NCI-H69 (cell line): Measurements from ENCODE around the gene DEK.
A peak's percentile ranks its signal among the peaks of the same experiment; 100 is the strongest.
"Not testable (repeated sequence)": the region's sequence is repeated elsewhere in the genome, so short reads cannot be mapped to it uniquely, and the experiment has no call there.

Source experiments
- DNase-seq: peaks from one replicate; lab custom pipeline; 2025; lab: John Stamatoyannopoulos, UW

Gene DEK, protein sequence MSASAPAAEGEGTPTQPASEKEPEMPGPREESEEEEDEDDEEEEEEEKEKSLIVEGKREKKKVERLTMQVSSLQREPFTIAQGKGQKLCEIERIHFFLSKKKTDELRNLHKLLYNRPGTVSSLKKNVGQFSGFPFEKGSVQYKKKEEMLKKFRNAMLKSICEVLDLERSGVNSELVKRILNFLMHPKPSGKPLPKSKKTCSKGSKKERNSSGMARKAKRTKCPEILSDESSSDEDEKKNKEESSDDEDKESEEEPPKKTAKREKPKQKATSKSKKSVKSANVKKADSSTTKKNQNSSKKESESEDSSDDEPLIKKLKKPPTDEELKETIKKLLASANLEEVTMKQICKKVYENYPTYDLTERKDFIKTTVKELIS

DNA sequence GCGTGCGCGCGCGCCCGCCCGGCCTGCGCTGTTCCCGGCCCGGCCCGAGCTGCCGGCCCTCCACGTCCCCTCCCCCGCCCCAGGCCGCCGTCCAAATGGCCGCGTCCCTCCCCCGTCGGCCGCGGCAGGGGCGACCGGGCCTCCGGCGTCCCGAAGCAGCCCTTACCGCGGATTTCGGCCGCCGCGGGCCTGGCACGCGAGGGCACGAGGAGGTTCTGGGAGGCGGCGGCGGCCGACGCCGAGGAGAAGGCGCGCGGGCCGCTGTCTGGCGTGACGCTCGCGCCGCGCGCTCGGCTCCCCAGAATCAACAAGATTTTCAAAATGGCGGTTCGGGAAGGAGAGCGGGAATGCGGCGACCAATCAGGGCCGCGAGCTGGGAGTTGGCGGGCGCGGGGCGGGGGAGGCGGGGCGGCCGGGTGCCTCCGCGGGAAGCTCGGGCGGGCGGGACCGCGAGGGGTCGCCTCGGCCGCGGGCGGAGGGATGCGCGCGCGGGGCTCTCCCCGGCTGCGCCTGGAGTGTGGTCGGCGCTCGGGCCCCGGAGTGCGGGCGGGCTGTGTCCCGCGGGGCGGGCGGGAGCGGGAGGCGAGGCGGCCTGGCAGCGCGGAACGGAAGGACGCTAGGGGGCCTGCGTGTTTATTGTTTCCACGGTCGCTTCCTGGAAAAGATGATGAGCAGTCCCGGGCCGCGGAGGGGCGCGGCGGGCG lies at the start of gene DEK:
Gene DEK (minus strand): TSS at position 312 of the 704 bp plus-strand sequence. CDS start 543 bp downstream, outside the sequence.
- DNase-seq, result peak; percentile 98

DNA sequence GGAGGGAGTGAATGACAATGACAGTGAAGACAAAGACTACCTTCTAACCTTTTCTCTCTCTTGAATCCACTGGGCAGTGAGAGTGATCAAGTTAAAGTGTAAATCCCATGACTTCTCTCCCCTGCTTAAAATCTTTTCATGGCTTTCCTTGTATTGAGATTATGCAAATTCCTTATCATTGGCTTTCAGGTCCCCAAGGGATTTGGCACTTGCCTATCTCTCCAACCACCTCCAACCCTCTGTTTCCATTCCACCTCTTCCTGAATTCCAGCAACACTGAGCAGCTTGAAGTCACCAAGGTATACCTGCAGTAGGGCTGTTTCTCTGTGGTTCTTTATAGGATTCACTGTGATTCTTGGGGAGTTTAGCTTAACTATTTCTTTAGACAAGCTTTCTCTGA lies 48.0 kb upstream of the DEK start:
- no peak for DNase-seq

DNA sequence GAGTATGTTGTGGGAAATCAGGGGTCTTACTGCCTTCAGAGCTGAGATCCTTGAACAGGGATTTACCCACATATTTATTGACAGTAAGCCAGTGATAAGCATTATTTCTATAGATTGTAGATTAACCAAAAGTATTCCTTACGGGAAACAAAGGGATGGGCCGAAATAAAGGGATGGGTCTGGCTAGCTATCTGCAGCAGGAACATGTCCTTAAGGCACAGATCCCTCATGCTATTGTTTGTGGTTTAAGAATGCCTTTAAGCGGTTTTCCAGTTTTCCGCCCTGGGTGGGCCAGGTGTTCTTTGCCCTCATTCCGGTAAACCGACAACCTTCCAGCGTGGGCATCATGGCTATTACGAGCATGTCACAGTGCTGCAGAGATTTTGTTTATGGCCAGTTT lies 45.7 kb upstream of the DEK start:
- DNase-seq, result not testable (repeated sequence)

DNA sequence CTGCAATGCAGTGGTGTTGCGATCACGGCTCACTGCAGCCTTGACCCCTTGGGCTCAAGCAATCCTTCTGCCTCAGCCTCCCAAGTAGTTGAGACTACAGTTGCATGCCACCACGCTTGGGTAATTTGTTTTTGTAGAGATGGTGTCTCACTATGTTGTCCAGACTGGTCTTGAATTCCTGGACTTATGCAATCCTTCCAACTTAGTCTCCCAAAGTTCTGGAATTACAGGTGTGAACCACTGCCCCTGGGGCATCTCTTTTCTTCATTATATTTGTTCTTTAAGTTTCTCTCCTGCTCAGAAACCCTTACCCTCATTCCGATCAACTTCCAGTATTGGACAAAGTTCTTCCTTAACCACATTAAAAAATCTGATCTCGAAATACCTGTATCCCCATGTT lies 44.7 kb upstream of the DEK start:
- DNase-seq, result no peak

DNA sequence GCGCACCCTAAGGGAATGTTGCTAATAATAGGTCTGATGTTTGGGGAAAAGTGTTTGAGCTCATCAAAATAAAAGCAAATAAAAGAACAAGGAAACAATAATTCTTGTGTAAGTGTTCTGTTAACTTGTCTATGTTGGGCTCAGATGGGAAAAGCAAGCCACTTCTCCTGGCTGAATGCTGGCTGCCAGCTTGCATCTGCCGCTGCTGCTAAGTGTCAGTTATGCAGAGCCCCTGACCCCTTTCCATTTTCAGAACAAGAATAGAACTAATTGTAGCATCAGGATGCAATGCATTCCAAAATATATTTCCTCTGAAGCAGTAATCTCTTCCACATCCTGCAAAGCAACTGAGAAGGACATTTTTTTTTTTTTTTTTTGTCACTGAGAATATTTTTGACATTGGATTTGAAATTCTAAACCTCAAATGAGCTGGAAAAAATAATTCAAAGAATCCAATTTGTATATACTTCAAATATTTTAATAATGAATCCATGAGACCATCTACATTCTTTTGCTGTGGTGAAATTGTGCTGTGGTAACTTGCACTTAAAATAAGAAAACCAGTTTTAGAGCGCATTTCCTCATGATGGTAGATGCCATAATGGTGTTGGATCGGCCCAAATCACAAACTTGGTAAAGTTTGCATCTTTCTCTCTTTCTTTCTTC lies 43.9 kb upstream of the DEK start:
- peak; percentile 35 for DNase-seq

DNA sequence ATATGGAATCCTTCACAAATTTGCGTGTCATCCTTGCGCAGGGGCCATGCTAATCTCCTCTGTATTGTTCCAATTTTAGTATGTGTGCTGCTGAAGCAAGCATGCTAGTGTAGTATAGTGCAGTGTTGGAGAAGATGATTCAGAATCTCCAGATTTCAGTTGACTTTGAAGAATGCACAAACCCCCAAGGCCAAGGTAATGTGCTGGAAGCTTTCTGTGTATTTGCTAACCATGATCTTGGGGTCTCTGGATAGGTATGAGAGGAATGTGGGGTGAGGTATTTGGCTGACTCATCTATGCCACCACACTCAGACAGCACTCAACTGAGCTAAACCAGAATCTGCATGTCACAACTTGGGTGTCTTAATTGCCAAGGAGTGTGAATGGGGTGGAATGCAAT lies 42.6 kb upstream of the DEK start:
- DNase-seq, result no peak

DNA sequence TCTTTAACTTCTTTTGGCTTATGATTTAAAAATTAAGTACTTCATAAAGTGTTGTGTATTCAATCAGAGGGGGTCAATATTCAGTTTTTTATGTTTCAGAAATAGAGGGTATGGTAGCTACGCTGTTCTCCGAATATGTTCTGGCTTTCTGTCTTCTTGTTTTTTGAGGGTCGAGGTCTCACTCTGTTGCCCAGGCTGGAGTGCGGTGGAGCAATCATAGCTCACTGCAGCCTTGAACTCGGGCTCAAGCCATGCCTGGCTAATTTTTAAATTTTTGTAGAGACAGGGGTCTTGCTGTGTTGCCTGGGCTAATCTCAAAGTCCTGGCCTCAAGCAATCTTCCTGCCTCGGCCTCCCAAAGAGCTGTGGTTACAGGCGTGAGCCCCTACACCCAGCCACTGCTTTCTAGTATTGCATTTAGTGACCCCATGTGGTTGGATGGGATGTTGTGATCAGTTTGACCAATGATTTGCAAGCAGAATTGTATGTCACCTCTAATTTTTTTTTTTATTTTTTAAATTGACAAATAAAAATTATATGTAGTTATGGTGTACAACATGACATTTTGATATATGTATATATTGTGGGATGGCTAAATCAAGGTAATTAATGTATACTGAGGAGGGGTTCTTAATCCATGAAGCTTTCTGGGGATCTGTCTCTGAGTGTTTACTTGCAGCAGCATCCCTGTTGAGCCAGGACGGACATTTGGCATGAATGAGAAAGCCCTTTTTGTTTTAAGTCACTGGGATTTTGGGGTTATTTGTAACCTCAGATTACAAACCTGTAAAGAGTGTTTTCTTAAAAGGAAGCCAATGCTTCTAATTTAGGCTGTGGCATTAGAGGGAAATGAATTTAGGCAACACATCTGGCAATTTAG lies 38.5 kb upstream of the DEK start:
- DNase-seq, result peak; percentile 62

DNA sequence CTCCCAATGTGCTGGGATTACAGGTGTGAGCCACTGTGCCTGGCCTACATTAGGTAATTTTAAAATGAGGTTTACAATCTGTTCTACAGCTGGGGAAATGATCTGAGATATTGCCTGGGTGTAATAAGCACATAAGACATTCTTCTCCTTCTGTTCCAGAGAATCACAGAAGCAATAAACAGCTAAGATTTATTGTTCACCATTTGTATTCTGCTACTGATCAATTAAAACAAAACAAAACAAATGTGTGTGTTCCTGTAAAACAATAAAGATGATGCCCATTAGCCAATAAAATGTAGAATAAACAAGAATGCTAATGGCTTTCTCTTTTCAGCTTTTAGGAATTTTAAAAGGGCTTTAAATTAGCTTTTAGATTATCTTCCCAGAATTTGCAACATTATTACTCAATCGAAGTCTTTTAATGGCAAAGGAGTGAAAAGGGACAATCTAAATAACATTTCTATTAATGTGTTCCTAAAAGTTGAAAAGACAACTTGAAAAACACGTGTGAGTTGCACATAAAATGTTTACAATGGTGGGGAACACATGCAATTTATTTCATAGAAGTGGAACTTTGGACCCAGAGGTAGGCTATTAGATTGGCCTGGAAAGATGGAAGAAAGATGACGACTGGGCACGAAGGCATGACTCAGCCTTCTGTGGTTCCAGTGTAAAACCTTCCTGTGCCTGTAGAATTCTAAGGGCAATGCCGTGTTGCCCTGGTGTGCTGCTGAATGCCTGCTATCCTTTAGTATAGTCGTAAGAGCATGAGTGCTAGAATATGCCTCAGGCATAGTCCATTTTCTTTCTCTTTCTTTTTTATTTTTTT lies 29.0 kb upstream of the DEK start:
- DNase-seq, result peak; percentile 25

DNA sequence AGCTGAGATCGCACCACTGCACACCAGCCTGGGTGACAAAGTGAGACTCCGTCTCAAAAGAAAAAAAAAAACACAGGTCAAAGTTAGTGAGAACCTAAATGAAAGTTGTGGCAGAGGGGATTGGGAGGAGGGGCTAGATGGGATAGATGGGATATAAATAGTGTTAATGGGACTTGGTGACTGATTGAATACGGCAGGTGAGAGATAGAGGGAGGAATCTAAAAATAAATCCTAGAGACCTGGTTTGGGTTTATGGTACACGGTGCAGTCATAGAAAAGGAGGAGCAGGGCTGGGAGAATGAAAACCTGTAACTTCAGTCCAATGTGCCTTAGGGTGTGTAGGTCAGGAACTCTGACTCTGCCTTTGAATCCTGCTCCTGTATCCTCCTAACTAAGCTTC lies 25.0 kb upstream of the DEK start:
- DNase-seq, result no peak

DNA sequence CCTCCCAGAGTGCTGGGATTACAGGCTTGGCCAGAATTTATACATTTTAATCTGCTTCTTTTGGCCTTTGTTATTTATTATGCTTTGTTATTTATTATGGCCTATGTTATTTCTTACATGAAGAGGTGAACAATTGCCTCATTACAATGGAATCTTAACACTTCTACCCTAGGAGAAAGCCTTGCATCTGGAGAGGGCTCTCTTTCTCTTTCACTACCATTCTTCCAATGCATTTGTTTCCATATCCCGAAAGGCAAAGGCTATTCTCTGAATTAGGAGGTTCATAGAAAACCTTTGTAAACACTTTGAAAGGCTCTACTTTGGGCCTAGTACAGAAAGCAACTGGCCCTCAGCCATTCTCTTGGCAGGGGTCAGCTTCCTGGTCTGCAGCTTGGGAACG lies 19.9 kb upstream of the DEK start:
- DNase-seq, result peak; percentile 27

DNA sequence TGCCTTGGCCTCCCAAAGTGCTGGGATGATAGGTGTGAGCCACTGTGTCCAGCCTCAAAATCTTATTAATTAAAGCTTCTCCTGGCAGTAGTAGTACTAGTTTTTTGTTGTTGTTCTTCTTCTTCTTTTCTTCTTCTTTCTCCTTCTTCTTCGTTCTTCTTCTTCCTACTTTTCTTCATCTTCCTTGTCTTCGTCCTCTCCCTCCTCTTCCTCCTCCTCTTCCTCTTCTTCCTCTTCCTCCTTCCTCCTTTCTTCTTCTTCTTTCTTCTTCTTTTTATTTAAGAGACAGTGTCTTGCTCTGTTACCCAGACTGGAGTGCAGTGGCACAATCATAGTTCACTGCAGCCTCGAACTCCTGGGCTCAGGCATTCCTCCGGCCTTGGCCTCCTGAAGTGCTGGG lies 17.2 kb upstream of the DEK start:
- no peak for DNase-seq

DNA sequence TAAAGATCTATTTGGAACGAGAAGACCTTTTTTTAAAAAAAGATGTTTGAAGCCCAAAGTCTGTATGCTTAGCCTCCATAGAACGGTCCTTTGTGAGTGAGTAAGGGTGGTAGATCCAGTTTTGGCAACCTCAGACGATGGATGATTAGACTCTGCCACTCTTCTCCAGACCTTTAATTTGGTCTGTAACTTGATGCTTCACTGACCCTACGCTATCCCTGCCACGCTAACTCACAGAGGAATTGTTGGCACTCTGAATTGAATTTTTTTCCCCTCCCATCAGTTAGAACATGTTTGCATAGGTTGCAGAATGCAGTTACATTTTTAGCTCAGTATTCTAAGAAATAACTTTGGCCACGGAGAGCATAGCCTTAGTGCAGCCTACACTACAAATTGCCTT lies 15.8 kb upstream of the DEK start:
- DNase-seq, result peak; percentile 95

DNA sequence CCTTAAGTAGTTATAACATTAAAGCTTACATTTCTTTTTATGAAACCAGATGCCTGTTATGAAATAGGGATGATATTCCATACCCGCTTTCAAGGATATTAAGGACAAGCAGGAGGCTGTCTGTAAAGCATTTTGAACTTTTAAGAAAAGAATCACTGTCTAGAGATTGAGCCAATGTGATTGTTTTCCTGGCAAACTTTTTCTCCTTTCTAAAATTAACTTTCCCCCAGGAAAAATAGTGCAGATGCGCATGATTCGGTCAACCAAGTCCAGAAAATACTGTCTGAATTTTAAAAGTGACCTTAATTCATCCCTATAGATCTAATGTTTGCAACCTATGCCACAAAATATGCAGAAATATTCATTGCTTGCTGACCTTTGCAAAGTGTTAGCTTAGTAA lies 15.1 kb upstream of the DEK start:
- peak; percentile 25 for DNase-seq

DNA sequence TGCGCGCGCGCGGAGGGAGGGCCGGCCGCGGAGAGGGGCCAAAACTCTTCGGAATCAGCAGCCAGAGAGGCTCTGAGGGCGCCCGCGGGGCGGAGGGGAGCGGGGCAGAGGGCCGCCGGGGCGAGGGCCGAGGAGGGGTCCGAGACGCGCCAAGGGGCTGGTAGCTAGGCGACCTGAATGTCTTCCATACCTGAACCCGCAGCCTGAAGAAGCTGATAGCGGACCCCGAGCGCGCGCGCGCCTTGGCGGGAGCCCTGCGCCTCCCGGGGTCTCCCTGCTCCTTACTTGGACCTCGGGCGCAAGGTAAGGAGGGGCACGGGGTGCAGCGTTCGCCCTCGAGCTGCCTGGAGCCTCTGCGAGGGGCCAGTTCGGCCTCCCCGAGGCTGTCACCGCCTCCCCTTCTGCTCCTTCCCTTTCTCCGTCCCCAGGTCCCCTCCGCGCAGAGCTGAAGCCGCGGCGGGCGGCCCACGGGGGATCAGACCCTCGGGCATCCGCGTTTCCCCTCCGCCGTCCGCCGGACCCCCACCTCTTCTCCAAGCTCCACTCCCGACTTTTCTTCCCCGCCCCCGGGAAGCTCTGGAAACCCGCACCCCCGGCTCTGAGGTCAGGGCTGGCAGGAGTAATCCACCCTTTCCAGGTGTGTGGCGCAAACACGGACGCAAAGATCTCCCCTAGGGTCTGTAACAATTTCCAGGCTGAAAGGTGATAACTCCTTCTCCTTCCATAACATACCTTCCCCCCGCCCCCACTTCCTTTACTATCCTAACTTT lies 13.1 kb upstream of the DEK start:
- DNase-seq, result peak; percentile 84

DNA sequence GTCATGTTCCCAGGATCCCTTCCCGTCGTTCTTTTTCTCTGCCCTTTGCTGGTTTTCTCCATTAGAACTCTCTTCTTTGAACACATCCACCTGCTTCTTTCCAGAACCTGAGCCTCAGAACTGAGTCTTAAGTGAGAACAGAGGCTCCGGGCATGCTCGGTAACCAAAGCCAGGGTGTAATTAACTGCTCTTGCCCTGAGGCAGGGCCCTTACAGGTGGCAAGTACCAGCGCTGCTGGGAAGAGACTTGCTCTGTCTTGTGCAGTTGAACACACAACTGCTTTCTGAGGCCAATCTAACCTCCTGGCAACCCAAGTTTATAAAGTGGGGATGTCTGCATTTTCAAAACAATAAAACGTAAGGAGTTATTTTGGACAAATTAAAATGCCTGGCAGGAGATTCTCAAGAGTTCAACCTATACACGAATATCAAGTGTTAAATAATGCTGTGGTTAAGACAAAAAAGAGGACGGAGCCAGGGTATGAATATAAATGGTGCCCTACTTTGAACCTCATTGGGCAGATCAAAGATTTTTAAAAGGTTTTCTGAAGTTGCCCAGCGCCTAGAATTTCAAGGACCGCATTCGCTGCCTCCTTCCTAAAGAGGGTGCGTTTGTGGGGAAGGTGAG lies 12.4 kb upstream of the DEK start:
- peak; percentile 97 for DNase-seq

DNA sequence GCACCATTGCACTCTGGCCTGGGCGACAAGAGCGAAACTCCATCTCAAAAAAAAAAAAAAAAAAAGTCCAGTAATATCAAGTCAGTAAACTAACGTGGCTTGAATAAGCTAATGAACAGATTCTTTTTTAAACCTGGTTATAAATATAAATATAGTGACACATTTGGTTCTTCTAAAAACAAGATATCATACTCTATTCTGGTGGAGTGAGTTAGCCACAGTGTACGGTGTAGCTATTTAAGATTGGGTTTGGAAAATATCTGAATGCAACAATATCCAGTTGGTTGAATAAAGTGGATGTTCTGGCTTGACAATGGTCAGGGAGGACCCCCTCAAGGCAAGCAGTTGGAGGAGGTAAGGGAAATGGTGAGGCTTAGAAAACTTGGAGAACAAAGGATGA lies 5.9 kb upstream of the DEK start:
- no peak for DNase-seq

DNA sequence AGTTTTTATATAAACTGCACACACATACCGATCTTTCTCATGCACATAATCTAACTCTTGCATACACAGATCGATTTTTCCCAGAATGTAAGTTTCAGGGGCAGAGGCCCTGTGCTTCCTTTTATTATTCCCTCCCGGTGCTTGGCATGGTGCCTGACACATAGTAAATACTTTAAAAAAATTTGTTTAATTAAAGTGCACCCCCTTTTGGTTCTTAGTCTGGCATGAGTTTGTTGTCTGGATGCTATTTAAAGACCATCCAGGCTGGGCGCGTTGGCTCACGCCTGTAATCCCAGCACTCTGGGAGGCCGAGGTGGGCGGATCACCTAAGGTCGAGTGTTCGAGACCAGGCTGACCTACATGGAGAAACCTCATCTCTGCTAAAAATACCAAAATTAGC lies 5.4 kb upstream of the DEK start:
- DNase-seq, result peak; percentile 60

DNA sequence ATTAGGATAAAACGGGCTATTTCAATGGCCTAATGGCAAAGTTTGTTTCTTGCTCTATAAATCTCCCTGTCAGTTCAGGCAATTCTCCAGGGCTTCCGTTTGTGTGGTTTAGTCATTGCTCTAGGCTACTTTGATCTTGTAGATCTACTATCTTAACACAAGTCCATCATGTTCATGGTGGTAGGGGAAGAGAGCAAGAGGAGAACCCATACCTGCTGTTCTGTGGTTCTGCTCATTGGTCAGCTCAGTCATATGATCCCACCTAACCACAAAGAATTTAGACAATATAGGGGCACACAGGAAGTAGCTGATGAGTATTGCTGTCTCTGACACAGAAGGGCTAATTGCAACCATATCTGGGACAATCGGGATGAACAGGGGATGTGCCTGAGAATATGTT lies 4.9 kb upstream of the DEK start:
- peak; percentile 61 for DNase-seq

DNA sequence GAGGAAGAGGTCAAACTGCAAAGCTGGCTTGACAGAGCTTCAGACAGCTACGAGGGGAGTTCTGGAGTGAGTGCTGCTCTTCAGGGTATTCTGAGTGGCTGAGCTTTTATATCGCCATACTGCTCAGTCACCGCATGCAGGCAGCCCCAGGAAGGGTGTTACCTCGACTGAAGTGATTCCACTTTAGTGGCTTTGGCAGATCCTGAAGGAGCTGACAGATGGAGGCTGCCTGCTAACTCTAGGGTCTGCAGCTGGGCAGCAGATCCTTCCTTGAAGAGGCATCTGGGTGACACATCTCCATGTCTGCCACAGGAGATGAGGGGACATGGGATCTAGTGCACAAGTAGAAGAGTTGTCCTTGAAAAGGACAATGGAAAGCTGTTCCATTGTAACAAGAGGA lies 3.7 kb upstream of the DEK start:
- peak; percentile 20 for DNase-seq

DNA sequence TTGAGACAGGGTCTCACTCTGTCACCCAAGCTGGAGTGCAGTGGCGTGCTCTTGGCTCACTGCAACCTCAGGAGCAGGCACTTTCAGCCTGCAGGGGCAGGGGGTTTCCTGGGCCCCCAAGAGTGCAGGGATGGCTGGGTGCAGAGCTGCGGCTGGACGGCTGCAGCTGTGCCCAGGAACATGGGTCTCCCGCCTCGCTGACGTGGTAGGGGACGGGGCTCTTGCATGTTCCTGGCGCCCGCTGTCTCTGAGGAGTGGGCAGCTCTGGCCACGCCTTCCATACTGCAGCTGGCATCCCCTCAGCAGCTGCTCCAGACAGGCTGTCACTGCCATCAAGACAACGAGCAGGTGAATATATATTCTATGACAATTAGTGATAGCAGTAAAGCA lies 2.2 kb upstream of the DEK start:
- DNase-seq, result no peak
